Glutamatergic neuron (in vitro differentiated cells): ENCODE measurements around the gene DYNC1H1. TPM values are rescaled to one million over a fixed set of nuclear protein-coding genes. Genes with fewer than 3 reads are reported as not detected.

Experiments
- DNase-seq: peaks from one replicate; pipeline ENCODE4 v3.0.0; 2022
- H3K27ac Mint-ChIP-seq: one replicate; pipeline ENCODE4 v1.8.0; 2020; ENCODE audit warnings: mild to moderate bottlenecking, mixed read lengths, inconsistent platforms; ENCODE audit not compliant: unreplicated experiment
- H3K27me3 Mint-ChIP-seq: one replicate; pipeline ENCODE4 v1.8.0; 2020; ENCODE audit warnings: mild to moderate bottlenecking, moderate library complexity, mixed read lengths, inconsistent platforms; ENCODE audit not compliant: unreplicated experiment
- H3K36me3 Mint-ChIP-seq: one replicate; pipeline ENCODE4 v1.8.0; 2020; ENCODE audit warnings: mild to moderate bottlenecking, mixed read lengths, inconsistent platforms; ENCODE audit not compliant: unreplicated experiment
- H3K4me1 Mint-ChIP-seq: one replicate; pipeline ENCODE4 v1.8.0; 2020; ENCODE audit warnings: mild to moderate bottlenecking, low read depth, mixed read lengths, inconsistent platforms; ENCODE audit not compliant: unreplicated experiment
- H3K4me3 Mint-ChIP-seq: one replicate; pipeline ENCODE4 v1.8.0; 2020; ENCODE audit warnings: mild to moderate bottlenecking, mixed read lengths, inconsistent platforms; ENCODE audit not compliant: unreplicated experiment
- H3K9me3 Mint-ChIP-seq: one replicate; pipeline ENCODE4 v1.8.0; 2020; ENCODE audit warnings: mild to moderate bottlenecking, moderate library complexity, mixed read lengths, inconsistent platforms; ENCODE audit not compliant: unreplicated experiment
- total RNA-seq: library from RNA; stranded (reverse); fragmentation: NEBNext Ultra II Directional; extraction: Animal tissue kit (Norgen Biotek cat#: 25700); gene quantifications from one replicate; pipeline ENCODE4 v1.2.1, GENCODE V29; 2021; ENCODE audit not compliant: unreplicated experiment
- TF ChIP-seq, protein P1 (sequence below): fragments of 200-600 bp; sonication (generic); IDR thresholded peaks from one replicate; pipeline ENCODE4 v1.5.0; 2021; ENCODE audit not compliant: partially characterized antibody, unreplicated experiment

Gene DYNC1H1
- total RNA-seq, 1 donor from 2014 or later = 2,051 TPM

- no peak for DNase-seq
- H3K9me3 Mint-ChIP-seq = peaks cover 4% of the 10 kb centered on the region
- H3K4me1 Mint-ChIP-seq = no peaks in the 10 kb centered on the region
- peaks cover 13% of the 10 kb centered on the region for H3K27me3 Mint-ChIP-seq
- TF ChIP-seq, protein P1, sequence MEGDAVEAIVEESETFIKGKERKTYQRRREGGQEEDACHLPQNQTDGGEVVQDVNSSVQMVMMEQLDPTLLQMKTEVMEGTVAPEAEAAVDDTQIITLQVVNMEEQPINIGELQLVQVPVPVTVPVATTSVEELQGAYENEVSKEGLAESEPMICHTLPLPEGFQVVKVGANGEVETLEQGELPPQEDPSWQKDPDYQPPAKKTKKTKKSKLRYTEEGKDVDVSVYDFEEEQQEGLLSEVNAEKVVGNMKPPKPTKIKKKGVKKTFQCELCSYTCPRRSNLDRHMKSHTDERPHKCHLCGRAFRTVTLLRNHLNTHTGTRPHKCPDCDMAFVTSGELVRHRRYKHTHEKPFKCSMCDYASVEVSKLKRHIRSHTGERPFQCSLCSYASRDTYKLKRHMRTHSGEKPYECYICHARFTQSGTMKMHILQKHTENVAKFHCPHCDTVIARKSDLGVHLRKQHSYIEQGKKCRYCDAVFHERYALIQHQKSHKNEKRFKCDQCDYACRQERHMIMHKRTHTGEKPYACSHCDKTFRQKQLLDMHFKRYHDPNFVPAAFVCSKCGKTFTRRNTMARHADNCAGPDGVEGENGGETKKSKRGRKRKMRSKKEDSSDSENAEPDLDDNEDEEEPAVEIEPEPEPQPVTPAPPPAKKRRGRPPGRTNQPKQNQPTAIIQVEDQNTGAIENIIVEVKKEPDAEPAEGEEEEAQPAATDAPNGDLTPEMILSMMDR = no peak
- H3K36me3 Mint-ChIP-seq = no peaks in the 10 kb centered on the region
- H3K27ac Mint-ChIP-seq = no peak overlapping the region
- no peak overlapping the region for H3K4me3 Mint-ChIP-seq
Observed at GRCh38 chr14:102040153-102040552, 75.8 kb downstream of the DYNC1H1 start.

- peaks cover 18% of the 10 kb centered on the region for H3K27me3 Mint-ChIP-seq
- no peaks in the 10 kb centered on the region for H3K4me1 Mint-ChIP-seq
- peaks cover 4% of the 10 kb centered on the region for H3K9me3 Mint-ChIP-seq
- no peak overlapping the region for H3K27ac Mint-ChIP-seq
- H3K36me3 Mint-ChIP-seq = no peaks in the 10 kb centered on the region
- no peak overlapping the region for H3K4me3 Mint-ChIP-seq
- DNase-seq = no peak
- TF ChIP-seq, protein P1 = no peak
Observed at GRCh38 chr14:102042699-102043098, 78.3 kb downstream of the DYNC1H1 start.

DNA sequence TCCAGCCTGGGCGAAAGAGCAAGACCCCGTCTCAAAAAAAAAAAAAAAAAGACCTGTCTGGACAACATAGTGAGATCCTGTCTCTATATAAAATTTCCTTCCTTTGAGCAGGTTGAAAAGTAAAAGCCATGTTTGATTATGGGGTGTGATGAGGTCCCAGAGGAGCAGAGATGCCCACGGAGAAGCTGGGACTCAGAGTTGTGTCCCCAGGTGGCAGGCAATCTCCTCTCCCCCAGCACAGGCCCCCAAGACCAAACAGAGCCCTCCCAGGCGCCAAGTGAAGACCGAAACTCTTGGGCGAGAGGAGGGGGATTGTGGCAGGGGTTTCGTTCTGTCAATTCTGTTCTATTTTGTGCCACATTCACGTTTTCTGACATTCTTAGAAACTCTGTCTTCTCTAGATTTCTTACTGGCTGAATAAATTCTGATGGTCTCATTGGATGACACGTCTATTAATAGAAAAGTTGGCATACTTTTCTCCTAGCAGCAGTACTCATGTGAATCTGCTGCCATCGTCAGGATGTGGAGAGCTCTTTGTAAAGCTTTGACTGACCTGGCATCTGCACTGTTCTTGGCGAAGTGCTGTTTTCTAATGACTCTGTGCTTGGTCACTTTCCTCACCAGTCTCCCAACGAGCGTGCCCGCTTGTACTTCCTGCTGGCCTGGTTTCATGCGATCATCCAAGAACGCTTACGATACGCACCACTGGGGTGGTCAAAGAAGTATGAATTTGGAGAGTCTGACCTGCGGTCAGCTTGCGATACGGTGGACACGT lies 79.1 kb downstream of the DYNC1H1 start:
- DNase-seq = no peak
- Mint-ChIP-seq H3K36me3 (no peaks in the 10 kb centered on the region), H3K27ac (peak overlapping the region; percentile 23), H3K27me3 (peaks cover 18% of the 10 kb centered on the region), H3K9me3 (peaks cover 6% of the 10 kb centered on the region), H3K4me1 (no peaks in the 10 kb centered on the region), H3K4me3 (no peak overlapping the region)
- TF ChIP-seq, protein P1 = no peak

DNA sequence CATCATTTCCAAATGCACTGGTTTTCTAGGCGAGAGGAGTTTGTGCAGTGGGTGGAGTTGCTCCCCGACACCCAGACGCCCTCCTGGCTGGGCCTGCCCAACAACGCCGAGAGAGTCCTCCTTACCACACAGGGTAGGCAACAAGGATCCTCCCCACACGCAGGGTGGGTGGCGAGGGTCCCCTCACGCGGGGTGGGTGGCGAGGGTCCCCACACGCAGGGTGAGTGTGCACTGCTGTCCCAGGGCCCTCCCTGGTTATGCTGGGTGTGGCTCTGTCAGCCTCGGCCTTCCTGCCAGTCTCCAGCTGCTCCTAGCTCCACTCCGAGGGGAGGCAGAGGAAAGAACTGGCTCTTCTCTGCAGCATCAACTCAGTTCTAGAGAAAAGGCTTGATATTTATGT lies 80.2 kb downstream of the DYNC1H1 start:
- Mint-ChIP-seq H3K4me1 (no peaks in the 10 kb centered on the region), H3K9me3 (peaks cover 6% of the 10 kb centered on the region), H3K27ac (peak overlapping the region; percentile 33), H3K27me3 (peaks cover 18% of the 10 kb centered on the region), H3K4me3 (no peak overlapping the region), H3K36me3 (no peaks in the 10 kb centered on the region)
- no peak for DNase-seq
- TF ChIP-seq, protein P1 = no peak
